ENCODE data around the gene ZBTB38.

GRCh38 chr3:141346007-141346406 is 22.3 kb upstream of the ZBTB38 start:
- TF ChIP-seq CTCF (IDR thresholded peaks at IDR 0.05; ENCODE audit: low read depth, low read length) (no peak), POLR2A (IDR thresholded peaks at IDR 0.05; ENCODE audit: extremely low read depth, insufficient read length) (no peak), MAX (IDR thresholded peaks at IDR 0.05; ENCODE audit: low read depth, low read length) (no peak)

Measured in NB4 (cell line).